Endothelial cell of umbilical vein (primary cell): Measurements from ENCODE around the gene AGBL4. TPM values are rescaled to one million over a fixed set of nuclear protein-coding genes. Genes with fewer than 3 reads are reported as not detected.

ENCODE experiments used
- BruUV-seq: library from RNA; stranded (reverse); fragments of 400-500 nt; replicated peaks from 2 replicates; lab custom pipeline; 2021; lab: Mats Ljungman, UMichigan
- CTCF ChIA-PET: fragments of 300-600, 350-600 bp; sonication (Branson Sonifier 250); formaldehyde crosslinking; loops from one replicate; lab custom pipeline; 2021; ENCODE audit warnings: antibody characterized with exemption, inconsistent platforms; lab: Charles Lee
- POLR2A ChIA-PET: fragments of 300-600, 350-600 bp; sonication (Branson Sonifier 250); formaldehyde crosslinking; loops from one replicate; lab custom pipeline; 2021; ENCODE audit warnings: antibody characterized with exemption, inconsistent platforms; lab: Charles Lee
- DNase-seq: peaks from one replicate; pipeline ENCODE4 v3.0.0-alpha.2; 2011; ENCODE audit warnings: low read depth, low spot score
- FAIRE-seq: peaks from 2 replicates; lab custom pipeline; 2011; peaks lifted over from hg19 to GRCh38; lab: Jason Lieb, UNC
- H2AFZ ChIP-seq: 2 replicates; pipeline ENCODE4 v1.6.0; 2012; ENCODE audit warnings: low read depth, low read length, control low read depth, inconsistent platforms
- H3K27ac ChIP-seq: 2 replicates; pipeline ENCODE4 v1.5.1; 2011; ENCODE audit warnings: low read depth, mild to moderate bottlenecking, control low read depth, low read length, moderate library complexity; ENCODE audit not compliant: insufficient read depth
- H3K27me3 ChIP-seq, 2 experiments: 2 replicates each; pipeline versions ENCODE4 v1.6.0 to v1.6.1; 2011; ENCODE audit warnings: low read length in 2 of 2, mixed read lengths in 1 of 2; ENCODE audit not compliant: control insufficient read depth in 2 of 2, insufficient read depth in 2 of 2
- H3K36me3 ChIP-seq, 2 experiments: 2 replicates in 1 of 2; 3 replicates in 1 of 2; pipeline ENCODE4 v1.5.1; 2011; ENCODE audit warnings: low read length in 2 of 2, mild to moderate bottlenecking in 1 of 2, moderate library complexity in 1 of 2; ENCODE audit not compliant: control insufficient read depth in 2 of 2, insufficient read depth in 2 of 2; ENCODE audit errors: extremely low read depth in 1 of 2
- H3K4me1 ChIP-seq: 3 replicates; pipeline ENCODE4 v1.5.1; 2011; ENCODE audit warnings: mild to moderate bottlenecking, low read length; ENCODE audit not compliant: control insufficient read depth, insufficient read depth; ENCODE audit errors: extremely low read depth
- H3K4me2 ChIP-seq: 2 replicates; pipeline ENCODE4 v1.6.1; 2011; ENCODE audit warnings: low read length, control low read depth, mixed read lengths; ENCODE audit not compliant: insufficient read depth
- H3K4me3 ChIP-seq, 3 experiments: fragments of 200-600 bp in 1 of 3; sonication (generic), shearing (Covaris generic) in 1 of 3; replicated peaks in 1 of 3; 2 replicates each; pipeline ENCODE4 v1.5.1; 2011 to 2016; ENCODE audit warnings: control low read depth in 3 of 3, low read length in 3 of 3, mild to moderate bottlenecking in 2 of 3, inconsistent platforms in 1 of 3, low read depth in 1 of 3, moderate library complexity in 1 of 3; ENCODE audit not compliant: insufficient read depth in 1 of 3
- H3K79me2 ChIP-seq: 2 replicates; pipeline ENCODE4 v1.6.0; 2012; ENCODE audit warnings: low read length, inconsistent platforms; ENCODE audit not compliant: control insufficient read depth, insufficient read depth
- H3K9ac ChIP-seq: replicated peaks from 2 replicates; pipeline ENCODE3; 2011; ENCODE audit warnings: low read length, control low read depth; ENCODE audit not compliant: insufficient read depth; ENCODE audit errors: extremely low read depth
- H3K9me1 ChIP-seq: replicated peaks from 3 replicates; pipeline ENCODE4 v1.6.0; 2011; ENCODE audit warnings: mild to moderate bottlenecking, low read length; ENCODE audit not compliant: control insufficient read depth, insufficient read depth; ENCODE audit errors: extremely low read depth
- H3K9me3 ChIP-seq: replicated peaks from 2 replicates; pipeline ENCODE4 v1.5.1; 2012; ENCODE audit warnings: low read length, inconsistent platforms; ENCODE audit not compliant: control insufficient read depth, insufficient read depth
- H4K20me1 ChIP-seq: replicated peaks from 2 replicates; pipeline ENCODE3; 2011; ENCODE audit warnings: mild to moderate bottlenecking, low read length; ENCODE audit not compliant: control insufficient read depth, insufficient read depth; ENCODE audit errors: extremely low read depth
- EZH2 ChIP-seq: IDR thresholded peaks from 2 replicates; pipeline ENCODE4 v1.6.1; 2012; ENCODE audit warnings: borderline replicate concordance, low read depth, mild to moderate bottlenecking, moderate library complexity, low read length, inconsistent platforms; ENCODE audit not compliant: severe bottlenecking
- FOS ChIP-seq: IDR thresholded peaks from 2 replicates; pipeline ENCODE4 v1.6.1; 2011; ENCODE audit warnings: mild to moderate bottlenecking, low read length, moderate library complexity, borderline replicate concordance; ENCODE audit not compliant: insufficient read depth
- GATA2 ChIP-seq: IDR thresholded peaks from 2 replicates; pipeline ENCODE4 v1.7.0; 2011; ENCODE audit warnings: low read depth, mild to moderate bottlenecking, moderate library complexity, mixed read lengths, low read length; ENCODE audit not compliant: insufficient read length, insufficient read depth
- JUN ChIP-seq: IDR thresholded peaks from 2 replicates; pipeline ENCODE4 v1.6.1; 2011; ENCODE audit warnings: borderline replicate concordance, low read depth; ENCODE audit not compliant: insufficient read length, insufficient read depth
- MYC ChIP-seq: IDR thresholded peaks from one replicate; pipeline ENCODE4 v1.6.1; 2011; ENCODE audit warnings: mild to moderate bottlenecking, low read depth, low read length
- POLR2A ChIP-seq: IDR thresholded peaks from 2 replicates; pipeline ENCODE4 v1.6.1; 2012; ENCODE audit warnings: low read depth, mild to moderate bottlenecking, control low read depth, low read length
- POLR2AphosphoS5 ChIP-seq: IDR thresholded peaks from 2 replicates; pipeline ENCODE4 v1.6.1; 2012; ENCODE audit warnings: low read depth, mild to moderate bottlenecking, control low read depth, low read length, moderate library complexity; ENCODE audit not compliant: insufficient read depth
- dilution Hi-C: fragments of 300-500 bp; cut with MboI; formaldehyde crosslinking; loops from one replicate; pipeline ENCODE4 v1.15.0; 2019; ENCODE audit warnings: low sequenced_read_pairs; ENCODE audit not compliant: extremely low pct_ligation_motif_present
- intact Hi-C: fragments of 100-400 bp; cut with micrococcal nuclease; formaldehyde crosslinking; loops from one replicate; pipeline ENCODE4 v1.10.0; 2022
- polyA plus RNA-seq, 4 experiments: library from polyadenylated mRNA; depleted of rRNA in 3 of 4; stranded (reverse) in 3 of 4; unstranded in 1 of 4; fragments of >200 nt; gene quantifications; 2 replicates each; pipeline versions ENCODE4 v1.2.1 to v1.2.3, GENCODE V29; 2011 to 2012; ENCODE audit warnings: missing spikeins in 1 of 4
- total RNA-seq: library from RNA; stranded (reverse); gene quantifications from 2 replicates; pipeline ENCODE4 v1.2.3, GENCODE V29; 2021
- TF ChIP-seq, protein P1 (sequence below): IDR thresholded peaks from 2 replicates; pipeline ENCODE4 v1.6.1; 2011; ENCODE audit not compliant: insufficient read depth, insufficient read length
- TF ChIP-seq, protein P2 (sequence below), 2 donors: IDR thresholded peaks; 1 replicate in 1 of 2; 2 replicates in 1 of 2; pipeline ENCODE4 v1.5.1; 2011; ENCODE audit warnings: low read length in 2 of 2, mild to moderate bottlenecking in 2 of 2, moderate library complexity in 2 of 2, control low read depth in 1 of 2, inconsistent platforms in 1 of 2, low read depth in 1 of 2; ENCODE audit not compliant: insufficient read depth in 1 of 2; ENCODE audit errors: extremely low read depth in 1 of 2

AGBL4 gene
- total and polyA plus RNA-seq, 2 donors (not counting 3 experiments of a cell fraction or from before 2014, with no cell fraction given): not detected

DNA sequence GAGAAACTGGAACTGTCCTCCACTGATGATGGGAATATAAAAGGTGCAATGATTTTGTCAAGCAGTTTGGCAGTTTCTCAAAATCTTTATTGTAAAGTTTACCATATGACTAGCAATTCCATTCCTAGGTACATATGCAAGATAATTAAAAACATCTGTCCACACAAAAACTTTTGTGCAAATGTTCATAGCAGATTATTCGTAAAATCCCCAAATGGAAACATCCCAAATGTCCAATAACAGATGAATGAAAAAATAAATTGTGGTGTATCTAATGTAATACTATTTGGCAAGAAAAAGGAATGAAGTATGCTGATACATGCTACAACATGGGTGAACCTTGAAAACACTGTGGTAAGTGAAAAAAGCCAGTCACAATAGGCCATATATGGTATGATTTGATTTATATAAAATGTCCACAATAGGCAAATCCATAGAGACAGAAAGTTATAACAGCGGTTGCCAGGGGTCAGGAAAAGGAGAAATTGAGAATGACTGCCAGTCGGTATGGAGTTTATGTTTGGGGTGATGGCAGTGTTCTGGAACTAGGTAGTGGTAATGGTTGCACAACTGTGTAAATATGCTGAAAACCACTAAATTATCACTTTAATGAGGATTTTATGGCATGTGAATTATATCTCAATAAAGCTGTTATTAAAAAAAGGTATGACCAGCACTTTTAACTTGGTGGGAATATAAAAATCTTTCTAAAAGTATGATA is 1165.4 kb downstream of the AGBL4 start:
- FAIRE-seq: no peak
- no peak overlapping the region for H2AFZ ChIP-seq
- intact Hi-C loops: no loop called here
- no peaks in the 10 kb centered on the region for H3K9me3 ChIP-seq
- ChIA-PET POLR2A (no interaction called here), CTCF (no interaction called here)
- no peak overlapping the region for H3K9ac ChIP-seq
- no peak overlapping the region for H3K27ac ChIP-seq
- H3K79me2 ChIP-seq: no peaks in the 10 kb centered on the region
- TF ChIP-seq FOS: no peak
- H3K4me1 ChIP-seq: no peaks in the 10 kb centered on the region
- H3K9me1 ChIP-seq: no peaks in the 10 kb centered on the region
- no peaks in the 10 kb centered on the region for H3K36me3 ChIP-seq
- H3K4me3 ChIP-seq: no peak overlapping the region
- no peak overlapping the region for H3K4me2 ChIP-seq
- no TSS peak for BruUV-seq
- no peaks in the 10 kb centered on the region for H4K20me1 ChIP-seq
- dilution Hi-C loops: no loop called here
- H3K27me3 ChIP-seq: no peaks in the 10 kb centered on the region
- DNase-seq: no peak

DNA sequence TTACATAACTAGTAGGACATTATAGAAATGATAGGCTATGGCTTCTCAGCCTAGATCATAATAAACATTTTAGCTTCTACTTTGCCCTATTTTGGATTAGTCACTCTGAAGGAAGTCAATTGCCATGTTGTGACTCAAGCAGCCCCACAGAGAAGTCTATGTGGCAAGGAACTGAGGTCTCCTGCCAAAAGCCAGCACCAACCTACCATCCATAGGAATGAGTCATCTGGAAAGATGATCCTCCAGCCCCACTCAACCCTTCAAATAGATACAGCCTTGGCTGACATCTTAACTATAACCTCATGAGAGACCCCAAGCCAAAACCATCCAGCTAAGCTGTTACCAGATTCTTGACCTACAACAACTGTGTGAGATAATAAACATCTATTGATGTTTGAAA is 1170.7 kb downstream of the AGBL4 start:
- no peak overlapping the region for H3K27ac ChIP-seq
- no peak for DNase-seq

More for the DNA sequence above, 1170.7 kb downstream of the AGBL4 start:
- no peak for FAIRE-seq
- Histone ChIP-seq H3K4me3 (no peak overlapping the region), H3K79me2 (no peaks in the 10 kb centered on the region), H3K4me2 (no peak overlapping the region), H3K9ac (no peak overlapping the region), H3K9me1 (no peaks in the 10 kb centered on the region), H3K27me3 (no peaks in the 10 kb centered on the region), H4K20me1 (no peaks in the 10 kb centered on the region), H2AFZ (no peak overlapping the region), H3K36me3 (no peaks in the 10 kb centered on the region), H3K4me1 (no peaks in the 10 kb centered on the region), H3K9me3 (no peaks in the 10 kb centered on the region)
- dilution Hi-C loops (no loop called here), intact Hi-C loops (no loop called here)
- ChIA-PET POLR2A (no interaction called here), CTCF (no interaction called here)
- no TSS peak for BruUV-seq
- TF ChIP-seq POLR2A (no peak), JUN (no peak), POLR2AphosphoS5 (no peak), FOS (no peak), MYC (no peak), EZH2 (no peak), GATA2 (no peak)
- TF ChIP-seq, protein P1, sequence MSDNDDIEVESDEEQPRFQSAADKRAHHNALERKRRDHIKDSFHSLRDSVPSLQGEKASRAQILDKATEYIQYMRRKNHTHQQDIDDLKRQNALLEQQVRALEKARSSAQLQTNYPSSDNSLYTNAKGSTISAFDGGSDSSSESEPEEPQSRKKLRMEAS: no peak
- TF ChIP-seq, protein P2, sequence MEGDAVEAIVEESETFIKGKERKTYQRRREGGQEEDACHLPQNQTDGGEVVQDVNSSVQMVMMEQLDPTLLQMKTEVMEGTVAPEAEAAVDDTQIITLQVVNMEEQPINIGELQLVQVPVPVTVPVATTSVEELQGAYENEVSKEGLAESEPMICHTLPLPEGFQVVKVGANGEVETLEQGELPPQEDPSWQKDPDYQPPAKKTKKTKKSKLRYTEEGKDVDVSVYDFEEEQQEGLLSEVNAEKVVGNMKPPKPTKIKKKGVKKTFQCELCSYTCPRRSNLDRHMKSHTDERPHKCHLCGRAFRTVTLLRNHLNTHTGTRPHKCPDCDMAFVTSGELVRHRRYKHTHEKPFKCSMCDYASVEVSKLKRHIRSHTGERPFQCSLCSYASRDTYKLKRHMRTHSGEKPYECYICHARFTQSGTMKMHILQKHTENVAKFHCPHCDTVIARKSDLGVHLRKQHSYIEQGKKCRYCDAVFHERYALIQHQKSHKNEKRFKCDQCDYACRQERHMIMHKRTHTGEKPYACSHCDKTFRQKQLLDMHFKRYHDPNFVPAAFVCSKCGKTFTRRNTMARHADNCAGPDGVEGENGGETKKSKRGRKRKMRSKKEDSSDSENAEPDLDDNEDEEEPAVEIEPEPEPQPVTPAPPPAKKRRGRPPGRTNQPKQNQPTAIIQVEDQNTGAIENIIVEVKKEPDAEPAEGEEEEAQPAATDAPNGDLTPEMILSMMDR (IDR thresholded peaks at IDR 0.05; ENCODE audit: extremely low read depth in 1 of 2, insufficient read depth in 1 of 2, low read depth in 1 of 2, low read length in 2 of 2): no peak
